GM12801 (cell line): ENCODE results near the gene MYL9.

Experiments used
- CTCF ChIP-seq: IDR thresholded peaks from one replicate; pipeline ENCODE4 v1.5.1; 2011; ENCODE audit warnings: control low read depth; ENCODE audit not compliant: insufficient read length; ENCODE audit errors: extremely low read depth

Gene MYL9

DNA sequence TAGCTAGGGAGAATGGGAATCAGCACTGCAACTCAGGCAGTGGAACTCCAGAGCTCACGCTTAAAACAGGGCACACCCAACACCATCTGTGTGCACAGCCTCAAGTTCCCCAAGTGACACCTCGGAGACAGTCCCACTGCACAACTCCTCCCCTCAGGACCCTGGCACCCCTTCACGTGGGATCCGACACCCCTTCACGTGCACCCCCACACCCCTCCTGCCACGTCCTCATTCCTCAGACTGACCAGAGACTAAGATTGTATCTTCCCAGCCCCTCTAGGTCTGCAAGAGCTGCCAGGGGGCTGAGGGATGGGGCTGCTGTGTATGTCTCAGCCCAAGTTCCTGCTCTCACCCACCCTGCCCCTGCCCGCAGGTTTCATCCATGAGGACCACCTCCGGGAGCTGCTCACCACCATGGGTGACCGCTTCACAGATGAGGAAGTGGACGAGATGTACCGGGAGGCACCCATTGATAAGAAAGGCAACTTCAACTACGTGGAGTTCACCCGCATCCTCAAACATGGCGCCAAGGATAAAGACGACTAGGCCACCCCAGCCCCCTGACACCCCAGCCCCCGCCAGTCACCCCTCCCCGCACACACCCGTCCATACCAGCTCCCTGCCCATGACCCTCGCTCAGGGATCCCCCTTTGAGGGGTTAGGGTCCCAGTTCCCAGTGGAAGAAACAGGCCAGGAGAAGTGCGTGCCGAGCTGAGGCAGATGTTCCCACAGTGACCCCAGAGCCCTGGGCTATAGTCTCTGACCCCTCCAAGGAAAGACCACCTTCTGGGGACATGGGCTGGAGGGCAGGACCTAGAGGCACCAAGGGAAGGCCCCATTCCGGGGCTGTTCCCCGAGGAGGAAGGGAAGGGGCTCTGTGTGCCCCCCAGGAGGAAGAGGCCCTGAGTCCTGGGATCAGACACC is 7.6 kb downstream of the MYL9 start:
- TF ChIP-seq CTCF = no peak

GRCh38 chr20:36549628-36549941 is 8.3 kb downstream of the MYL9 start:
- no peak for TF ChIP-seq CTCF

GRCh38 chr20:36549942-36550789 is 8.8 kb downstream of the MYL9 start:
- no peak for TF ChIP-seq CTCF

- no peak for TF ChIP-seq CTCF
These were observed 9.5 kb downstream of the MYL9 start for GRCh38 chr20:36550790-36551299.

GRCh38 chr20:36555248-36555647 is 13.9 kb downstream of the MYL9 start:
- TF ChIP-seq CTCF = no peak

DNA sequence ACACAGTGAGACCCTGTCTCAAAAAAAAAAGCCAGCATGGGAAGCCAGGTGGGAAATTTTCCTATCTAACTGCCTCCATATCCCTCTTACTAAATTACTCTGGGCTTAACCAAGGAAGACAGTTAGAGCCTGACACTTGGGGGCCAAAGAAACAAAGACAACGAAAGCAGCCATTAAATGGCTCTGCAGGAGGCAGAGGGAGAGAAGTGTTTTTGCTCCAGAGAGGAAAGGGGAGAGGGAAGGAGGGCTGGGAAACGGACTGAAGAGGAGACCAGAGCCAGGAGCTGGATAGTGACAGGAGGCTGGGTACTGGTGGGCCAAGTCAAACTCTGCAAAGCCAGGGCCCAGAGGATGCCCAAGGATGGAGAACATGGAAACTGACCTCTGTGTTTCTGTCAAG is 21.4 kb downstream of the MYL9 start:
- TF ChIP-seq CTCF = no peak

- TF ChIP-seq CTCF = no peak
These were observed 22.1 kb downstream of the MYL9 start for GRCh38 chr20:36563374-36563773.
